GM19395 (cell line): ENCODE measurements around the gene UBL3.

Experiments
- ATAC-seq: cut with Tn5 transposase; IDR thresholded peaks from one replicate; pipeline ENCODE4 v1.9.1; 2021; ENCODE audit warnings: mild to moderate bottlenecking, moderate library complexity; ENCODE audit not compliant: unreplicated experiment

UBL3 gene

GRCh38 chr13:29858231-29858630, 7.8 kb upstream of the UBL3 start:
- ATAC-seq = no peak

GRCh38 chr13:29857085-29857484, 6.7 kb upstream of the UBL3 start:
- no peak for ATAC-seq

GRCh38 chr13:29856426-29856825, 6.0 kb upstream of the UBL3 start:
- no peak for ATAC-seq

GRCh38 chr13:29855784-29856183, 5.4 kb upstream of the UBL3 start:
- no peak for ATAC-seq

GRCh38 chr13:29855009-29855408, 4.6 kb upstream of the UBL3 start:
- ATAC-seq = no peak

GRCh38 chr13:29853131-29853530, 2.7 kb upstream of the UBL3 start:
- no peak for ATAC-seq

GRCh38 chr13:29852472-29853054, 2.1 kb upstream of the UBL3 start:
- no peak for ATAC-seq

- ATAC-seq = peak; percentile 43
These were observed 645 bp downstream of the UBL3 start for GRCh38 chr13:29849731-29850212.

- ATAC-seq = no peak
These were observed 1.3 kb downstream of the UBL3 start for GRCh38 chr13:29849071-29849631.

- no peak for ATAC-seq
These were observed 2.9 kb downstream of the UBL3 start for GRCh38 chr13:29847501-29847983.

- ATAC-seq = no peak
These were observed 3.8 kb downstream of the UBL3 start for GRCh38 chr13:29846475-29847256.

- ATAC-seq = no peak
These were observed 4.9 kb downstream of the UBL3 start for GRCh38 chr13:29845440-29846056.

- no peak for ATAC-seq
These were observed 6.0 kb downstream of the UBL3 start for GRCh38 chr13:29844441-29844840.

GRCh38 chr13:29840585-29840984, 9.8 kb downstream of the UBL3 start:
- ATAC-seq = no peak

GRCh38 chr13:29835280-29836061, 14.9 kb downstream of the UBL3 start:
- no peak for ATAC-seq

- ATAC-seq = no peak
These were observed 17.6 kb downstream of the UBL3 start for GRCh38 chr13:29832761-29833298.

GRCh38 chr13:29830000-29830399, 20.4 kb downstream of the UBL3 start:
- ATAC-seq = no peak

- ATAC-seq = no peak
These were observed 31.3 kb downstream of the UBL3 start for GRCh38 chr13:29819143-29819542.

GRCh38 chr13:29817604-29818378, 32.6 kb downstream of the UBL3 start:
- ATAC-seq = peak; percentile 97

- no peak for ATAC-seq
These were observed 33.7 kb downstream of the UBL3 start for GRCh38 chr13:29816715-29817114.
